ENCODE measurements around the gene SPRY4.
"Not testable (repeated sequence)": the region's sequence is repeated elsewhere in the genome, so short reads cannot be mapped to it uniquely, and the experiment has no call there.

The SPRY4 gene

GRCh38 chr5:142339781-142340180 is 15.0 kb upstream of the SPRY4 start:
- TF ChIP-seq CTCF (IDR thresholded peaks at IDR 0.05; ENCODE audit: borderline replicate concordance, control extremely low read depth, extremely low read depth, insufficient read depth, missing control alignments): no peak
- in situ Hi-C loops (cut with MboI; ENCODE audit: low sequenced_read_pairs, unreplicated experiment): no loop called here
- DNase-seq (ENCODE audit: low spot score): no peak

GRCh38 chr5:142334538-142334937 is 9.7 kb upstream of the SPRY4 start:
- in situ Hi-C loops (cut with MboI; ENCODE audit: low sequenced_read_pairs, unreplicated experiment): no loop called here
- no peak for DNase-seq (ENCODE audit: low spot score)
- no peak for TF ChIP-seq CTCF (IDR thresholded peaks at IDR 0.05; ENCODE audit: borderline replicate concordance, control extremely low read depth, extremely low read depth, insufficient read depth, missing control alignments)

- in situ Hi-C loops (cut with MboI; ENCODE audit: low sequenced_read_pairs, unreplicated experiment); DNase-seq (ENCODE audit: low spot score): not testable (repeated sequence)
Measured at GRCh38 chr5:142333749-142334148, 8.9 kb upstream of the SPRY4 start.

GRCh38 chr5:142330444-142330843 is 5.6 kb upstream of the SPRY4 start:
- no peak for DNase-seq (ENCODE audit: low spot score)
- TF ChIP-seq CTCF (IDR thresholded peaks at IDR 0.05; ENCODE audit: borderline replicate concordance, control extremely low read depth, extremely low read depth, insufficient read depth, missing control alignments): no peak
- in situ Hi-C loops (cut with MboI; ENCODE audit: low sequenced_read_pairs, unreplicated experiment): no loop called here

GRCh38 chr5:142330026-142330425 is 5.2 kb upstream of the SPRY4 start:
- in situ Hi-C loops (cut with MboI; ENCODE audit: low sequenced_read_pairs, unreplicated experiment): no loop called here
- TF ChIP-seq CTCF (IDR thresholded peaks at IDR 0.05; ENCODE audit: borderline replicate concordance, control extremely low read depth, extremely low read depth, insufficient read depth, missing control alignments): no peak
- no peak for DNase-seq (ENCODE audit: low spot score)

GRCh38 chr5:142327111-142327842 is 2.5 kb upstream of the SPRY4 start:
- in situ Hi-C loops (cut with MboI; ENCODE audit: low sequenced_read_pairs, unreplicated experiment): no loop called here
- DNase-seq (ENCODE audit: low spot score): no peak
- no peak for TF ChIP-seq CTCF (IDR thresholded peaks at IDR 0.05; ENCODE audit: borderline replicate concordance, control extremely low read depth, extremely low read depth, insufficient read depth, missing control alignments)

GRCh38 chr5:142326480-142326938 is 1.7 kb upstream of the SPRY4 start:
- DNase-seq (ENCODE audit: low spot score): no peak
- no peak for TF ChIP-seq CTCF (IDR thresholded peaks at IDR 0.05; ENCODE audit: borderline replicate concordance, control extremely low read depth, extremely low read depth, insufficient read depth, missing control alignments)
- in situ Hi-C loops (cut with MboI; ENCODE audit: low sequenced_read_pairs, unreplicated experiment): no loop called here
